BLaER1 treated with 17β-estradiol and CSF1 and Interleukin-3, amounts not matched to agents 10 nM and 100 nM (cell line): ENCODE measurements around the gene SRSF8.
A peak's percentile ranks its signal among the peaks of the same experiment; 100 is the strongest.

Experiments
- H3K27ac ChIP-seq, 11 experiments: shearing (Covaris generic); formaldehyde crosslinking; 2 replicates each; pipeline ENCODE4 v1.8.1; 2022
- H3K27me3 ChIP-seq, 11 experiments: shearing (Covaris generic); formaldehyde crosslinking; 2 replicates each; pipeline ENCODE4 v1.8.1; 2022
- H3K36me3 ChIP-seq, 11 experiments: shearing (Covaris generic); formaldehyde crosslinking; 2 replicates each; pipeline ENCODE4 v1.8.1; 2022
- H3K4me1 ChIP-seq, 10 experiments: shearing (Covaris generic); formaldehyde crosslinking; 2 replicates each; pipeline ENCODE4 v1.8.1; 2022
- H3K4me2 ChIP-seq, 11 experiments: shearing (Covaris generic); formaldehyde crosslinking; 2 replicates each; pipeline ENCODE4 v1.8.1; 2022
- H3K4me3 ChIP-seq, 10 experiments: shearing (Covaris generic); formaldehyde crosslinking; 2 replicates each; pipeline ENCODE4 v1.8.1; 2022
- H3K9ac ChIP-seq, 11 experiments: shearing (Covaris generic); formaldehyde crosslinking; 2 replicates each; pipeline ENCODE4 v1.8.1; 2022
- H3K9me3 ChIP-seq, 11 experiments: shearing (Covaris generic); formaldehyde crosslinking; replicated peaks in 1 of 11; 2 replicates each; pipeline ENCODE4 v1.8.1; 2022
- H4K20me1 ChIP-seq, 11 experiments: shearing (Covaris generic); formaldehyde crosslinking; 2 replicates each; pipeline ENCODE4 v1.8.1; 2022
- Cebpa-rat ChIP-seq, 11 experiments: shearing (Covaris generic); IDR thresholded peaks; 2 replicates each; pipeline ENCODE4 v1.8.1; 2022

Gene SRSF8

DNA sequence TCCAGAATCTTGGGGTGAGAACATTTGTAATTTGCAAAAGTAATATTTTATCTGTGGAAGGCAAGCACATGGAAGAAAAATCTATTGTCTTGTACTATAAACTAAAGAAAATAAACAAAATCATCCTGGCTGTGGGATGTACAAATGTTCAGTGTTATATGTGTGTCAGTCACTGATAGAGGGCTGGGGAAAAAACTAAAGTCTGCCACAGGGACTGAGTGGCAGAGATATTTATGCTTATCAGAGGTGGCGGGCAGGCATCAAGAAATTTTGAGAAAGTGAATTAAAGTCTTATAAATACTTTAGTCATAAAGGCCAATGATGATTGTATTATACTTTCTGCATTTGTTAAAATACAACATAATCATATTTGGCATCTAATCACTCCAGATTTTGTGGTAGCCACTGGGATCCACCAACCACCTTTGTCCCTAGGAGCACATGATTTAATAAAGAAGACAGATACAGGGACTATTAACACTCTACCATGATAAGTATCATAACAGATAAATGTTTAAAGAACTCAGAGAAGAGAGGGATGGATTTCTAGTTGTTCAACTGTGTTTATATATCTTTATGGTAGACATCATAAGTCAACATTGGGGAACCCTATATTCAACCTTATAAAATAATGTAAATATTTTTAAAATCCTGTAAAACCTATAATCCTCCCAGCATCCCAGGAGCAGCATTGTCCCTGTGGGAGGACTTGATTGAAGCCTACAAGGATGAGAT lies 20.3 kb downstream of the SRSF8 start:
- TF ChIP-seq Cebpa-rat (IDR thresholded peaks at IDR 0.05): no peak
- Histone ChIP-seq H3K36me3 (no peaks in the 10 kb centered on the region), H4K20me1 (peaks cover 0 to 12% (median under 1%) of the 10 kb centered on the region in 11 experiments; a peak in 5 of 22 replicates), H3K9ac (no peak overlapping the region), H3K4me3 (no peak overlapping the region), H3K4me2 (peak overlapping the region in 3 of 11 experiments; percentile 25 to 91 (median 45); a peak in 4 of 22 replicates), H3K9me3 (no peaks in the 10 kb centered on the region), H3K27me3 (peaks cover 0 to 17% (median 0%) of the 10 kb centered on the region in 11 experiments; a peak in 5 of 22 replicates), H3K27ac (no peak overlapping the region), H3K4me1 (peaks cover 17 to 83% (median 68%) of the 10 kb centered on the region in 10 experiments)

DNA sequence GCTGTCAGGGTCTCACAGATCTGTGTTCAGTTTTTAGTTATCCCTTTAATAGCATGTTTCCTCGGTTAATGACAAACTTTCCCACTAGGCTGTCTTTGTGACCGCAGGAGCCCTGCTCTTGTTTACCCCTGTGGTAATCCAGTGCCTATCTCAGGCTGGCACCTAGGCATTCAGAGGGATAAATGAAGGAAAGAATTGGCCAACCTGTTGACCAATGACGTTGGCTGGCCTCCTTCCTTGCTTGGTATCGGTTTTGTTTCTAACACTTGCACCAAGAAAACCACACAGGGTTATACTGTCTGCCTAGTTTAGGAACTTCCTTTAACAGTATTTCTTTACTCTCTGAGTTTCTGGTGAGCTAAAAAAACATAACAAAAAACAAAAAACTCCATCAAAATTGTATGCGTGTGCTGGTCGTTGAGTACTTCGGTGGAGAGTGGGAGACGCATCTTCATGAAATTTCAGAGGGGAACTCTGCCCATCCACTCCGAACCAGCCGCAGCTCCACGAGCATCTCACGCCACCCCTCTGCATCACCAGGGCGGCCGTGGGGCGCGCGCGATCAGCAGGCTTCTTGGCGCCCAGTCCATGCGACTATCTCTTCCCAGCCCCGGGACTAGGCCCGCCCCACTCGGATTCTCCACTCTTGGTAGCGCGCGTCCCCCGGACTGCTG lies 22.4 kb downstream of the SRSF8 start:
- Histone ChIP-seq H4K20me1 (peaks cover 0 to 28% (median 7%) of the 10 kb centered on the region in 11 experiments; a peak in 7 of 22 replicates), H3K27ac (peak overlapping the region in 9 of 11 experiments; percentile 68 to 90 (median 83); a peak in 19 of 22 replicates), H3K36me3 (no peaks in the 10 kb centered on the region), H3K9ac (peak overlapping the region; percentile 6 to 90 (median 83); a peak in 21 of 22 replicates), H3K9me3 (no peaks in the 10 kb centered on the region), H3K27me3 (peaks cover 0 to 24% (median 0%) of the 10 kb centered on the region in 11 experiments; a peak in 5 of 22 replicates), H3K4me1 (peaks cover 31 to 82% (median 70%) of the 10 kb centered on the region in 10 experiments), H3K4me2 (peak overlapping the region; percentile 80 to 100 (median 91)), H3K4me3 (peak overlapping the region; percentile 70 to 96 (median 88))
- TF ChIP-seq Cebpa-rat (IDR thresholded peaks at IDR 0.05): no peak

DNA sequence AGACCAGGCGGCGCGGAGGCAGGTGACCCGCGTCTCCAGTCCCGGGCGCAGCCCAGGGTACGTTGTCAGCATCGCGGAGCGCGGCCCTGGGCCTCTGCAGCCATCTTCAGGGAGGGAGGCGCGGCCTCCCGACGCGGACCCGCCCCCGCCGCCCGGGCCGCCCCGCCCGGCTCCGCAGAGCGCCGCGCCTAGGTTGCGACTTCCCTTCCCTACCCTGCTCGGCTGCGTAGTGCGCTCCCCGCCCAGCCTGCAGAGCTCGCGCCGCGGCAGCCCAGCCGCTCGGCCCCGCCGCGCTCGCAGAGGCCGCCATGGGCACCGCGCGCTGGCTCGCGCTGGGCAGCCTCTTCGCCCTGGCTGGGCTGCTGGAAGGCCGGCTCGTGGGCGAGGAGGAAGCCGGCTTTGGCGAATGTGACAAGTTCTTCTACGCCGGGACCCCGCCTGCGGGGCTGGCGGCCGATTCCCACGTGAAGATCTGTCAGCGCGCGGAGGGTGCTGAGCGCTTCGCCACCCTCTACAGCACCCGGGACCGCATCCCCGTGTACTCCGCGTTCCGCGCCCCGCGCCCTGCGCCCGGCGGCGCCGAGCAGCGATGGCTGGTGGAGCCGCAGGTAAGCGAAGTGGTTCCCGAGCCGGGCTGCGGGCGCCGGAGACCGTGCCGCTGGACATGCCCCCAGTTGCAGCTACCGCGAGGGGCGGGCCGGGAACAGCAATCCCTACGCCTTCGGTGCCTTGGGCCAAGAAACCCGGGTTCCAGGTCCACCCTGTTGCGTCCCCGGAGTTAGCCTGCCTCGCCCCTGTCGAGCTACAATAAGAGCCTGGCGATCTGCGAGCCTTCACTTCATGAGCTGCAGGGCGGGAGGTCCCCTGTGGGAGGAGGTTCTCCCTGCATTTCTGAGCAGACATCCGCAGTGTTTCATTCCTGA lies 23.2 kb downstream of the SRSF8 start, which contains the start of gene ENDOD1:
TSS of gene ENDOD1 (plus strand) at position 227 of the 923 bp plus-strand sequence. CDS start at position 309, 82 bp downstream.
- no peak for TF ChIP-seq Cebpa-rat (IDR thresholded peaks at IDR 0.05)
- Histone ChIP-seq H4K20me1 (peaks cover 0 to 28% (median 7%) of the 10 kb centered on the region in 11 experiments; a peak in 7 of 22 replicates), H3K27ac (peak within 1 kb of the TSS in 10 of 11 experiments; percentile 28 to 90 (median 83); a peak in 21 of 22 replicates), H3K4me2 (peak within 1 kb of the TSS; percentile 88 to 100 (median 96)), H3K9me3 (no peaks in the 10 kb centered on the region), H3K36me3 (peaks cover 0 to 8% (median 0%) of the 10 kb centered on the region in 11 experiments; a peak in 2 of 22 replicates), H3K4me3 (peak within 1 kb of the TSS; percentile 70 to 96 (median 88)), H3K9ac (peak within 1 kb of the TSS; percentile 71 to 90 (median 83)), H3K27me3 (peaks cover 0 to 24% (median 0%) of the 10 kb centered on the region in 11 experiments; a peak in 5 of 22 replicates), H3K4me1 (peaks cover 31 to 83% (median 70%) of the 10 kb centered on the region in 10 experiments)

DNA sequence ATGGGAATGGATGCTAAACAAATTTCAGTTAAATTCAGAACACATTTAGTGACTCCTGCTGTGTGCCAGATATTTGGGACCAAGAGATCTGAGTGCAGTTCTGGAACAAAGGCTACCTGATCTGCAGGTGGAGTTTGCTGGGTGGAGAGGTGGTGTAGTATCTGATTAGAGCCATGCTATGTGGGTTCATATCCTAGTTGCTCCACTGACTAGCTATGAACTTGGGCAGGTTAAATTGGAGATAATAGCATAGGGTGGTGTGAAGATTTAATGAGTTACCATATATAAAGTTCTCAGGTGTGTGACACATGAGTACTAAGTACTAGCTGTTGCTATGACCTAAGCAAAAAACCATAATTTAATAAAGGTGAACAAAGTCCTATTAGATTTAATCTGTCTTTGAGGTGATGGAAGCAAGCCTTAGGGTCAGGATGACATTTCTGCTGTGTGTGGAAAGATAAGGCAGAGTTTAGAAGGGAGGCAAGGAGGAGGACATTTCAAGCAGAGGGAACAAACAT lies 25.0 kb downstream of the SRSF8 start:
- H3K27me3 ChIP-seq: peaks cover 0 to 24% (median 0%) of the 10 kb centered on the region in 11 experiments; a peak in 5 of 22 replicates
- peaks cover 0 to 28% (median 7%) of the 10 kb centered on the region in 11 experiments; a peak in 7 of 22 replicates for H4K20me1 ChIP-seq
- peaks cover 0 to 14% (median 0%) of the 10 kb centered on the region in 11 experiments; a peak in 2 of 22 replicates for H3K36me3 ChIP-seq
- peak overlapping the region in 5 of 10 experiments; percentile 79 to 96 (median 93); a peak in 9 of 20 replicates for H3K4me3 ChIP-seq
- TF ChIP-seq Cebpa-rat (IDR thresholded peaks at IDR 0.05): no peak
- peak overlapping the region in 3 of 11 experiments; percentile 81 to 85 (median 84); a peak in 5 of 22 replicates for H3K27ac ChIP-seq
- H3K9ac ChIP-seq: peak overlapping the region in 6 of 11 experiments; percentile 81 to 90 (median 86); a peak in 9 of 22 replicates
- peak overlapping the region in 9 of 11 experiments; percentile 88 to 100 (median 94); a peak in 18 of 22 replicates for H3K4me2 ChIP-seq
- H3K4me1 ChIP-seq: peaks cover 45 to 82% (median 78%) of the 10 kb centered on the region in 10 experiments
- H3K9me3 ChIP-seq: no peaks in the 10 kb centered on the region

DNA sequence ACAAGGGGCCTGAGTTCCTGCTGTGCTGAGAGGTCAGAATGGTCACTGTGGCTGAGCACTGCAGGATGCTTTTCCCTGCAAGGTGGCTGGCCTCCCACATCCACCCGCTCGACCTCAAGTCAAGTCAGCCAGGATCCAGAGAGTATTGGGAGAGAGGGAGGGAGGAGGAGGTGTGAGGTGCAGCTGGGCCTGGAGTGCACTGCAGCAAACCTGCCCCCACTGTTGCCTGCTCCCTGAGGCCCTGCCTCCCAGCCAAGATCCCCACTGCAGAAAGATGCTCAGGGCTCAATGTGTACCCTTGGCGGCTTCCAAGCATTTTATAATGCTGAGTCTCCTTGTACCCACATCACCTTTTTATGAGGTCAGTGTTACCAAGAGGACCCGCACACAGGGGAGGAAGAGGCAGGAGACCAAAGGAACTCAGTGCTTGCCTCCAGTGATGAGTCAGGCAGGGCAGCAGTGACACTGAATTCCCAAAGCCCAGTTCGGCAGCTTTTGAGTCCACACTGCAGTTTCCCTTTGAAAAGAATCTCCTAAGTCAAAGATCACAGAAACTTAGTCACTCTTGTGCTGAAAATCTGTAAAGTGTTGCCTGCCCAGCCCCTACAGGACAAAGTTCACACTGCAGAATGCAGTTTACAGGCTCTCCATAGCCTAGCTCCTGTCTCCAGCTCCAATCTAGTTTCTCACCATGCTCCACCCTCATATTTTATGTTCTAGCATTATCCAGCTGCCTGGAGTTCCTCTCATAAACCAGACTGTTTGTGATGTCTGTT lies 26.0 kb downstream of the SRSF8 start:
- Histone ChIP-seq H4K20me1 (peaks cover 0 to 28% (median 7%) of the 10 kb centered on the region in 11 experiments; a peak in 7 of 22 replicates), H3K27ac (peak overlapping the region in 4 of 11 experiments; percentile 1 to 85 (median 20); a peak in 5 of 22 replicates), H3K27me3 (peaks cover 0 to 30% (median 0%) of the 10 kb centered on the region in 11 experiments; a peak in 5 of 22 replicates), H3K9me3 (no peaks in the 10 kb centered on the region), H3K4me1 (peaks cover 54 to 90% (median 86%) of the 10 kb centered on the region in 10 experiments), H3K9ac (peak overlapping the region in 4 of 11 experiments; percentile 29 to 90 (median 86); a peak in 7 of 22 replicates), H3K4me3 (peak overlapping the region in 3 of 10 experiments; percentile 93 to 96 (median 95); a peak in 7 of 20 replicates), H3K4me2 (peak overlapping the region; percentile 47 to 100 (median 91)), H3K36me3 (peaks cover 0 to 17% (median 0%) of the 10 kb centered on the region in 11 experiments; a peak in 2 of 22 replicates)
- no peak for TF ChIP-seq Cebpa-rat (IDR thresholded peaks at IDR 0.05)

DNA sequence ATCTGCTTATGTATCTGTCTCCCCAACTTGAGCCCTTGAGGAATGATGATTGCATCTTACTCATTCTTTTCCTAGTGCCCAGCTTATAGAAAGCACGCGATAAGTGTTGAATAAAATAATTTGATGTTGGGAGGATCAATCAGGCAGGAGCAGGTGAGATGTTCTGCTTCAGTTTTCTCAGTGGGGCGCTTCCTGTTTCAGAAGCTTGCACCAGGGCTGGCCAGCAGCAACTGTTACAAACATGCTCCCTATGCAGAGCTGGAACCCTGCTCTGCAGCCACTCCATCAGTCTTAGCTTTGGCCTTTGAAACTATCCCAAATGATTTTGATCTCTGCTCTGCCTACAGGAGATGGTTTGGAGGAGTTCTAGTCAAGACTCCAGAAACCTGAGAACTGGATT lies 26.8 kb downstream of the SRSF8 start:
- H3K9ac ChIP-seq: peak overlapping the region in 3 of 11 experiments; percentile 24 to 89 (median 29); a peak in 5 of 22 replicates
- H3K4me1 ChIP-seq: peaks cover 53 to 90% (median 86%) of the 10 kb centered on the region in 10 experiments
- TF ChIP-seq Cebpa-rat (IDR thresholded peaks at IDR 0.05): no peak

More for the DNA sequence above, 26.8 kb downstream of the SRSF8 start:
- Histone ChIP-seq H3K9me3 (no peaks in the 10 kb centered on the region; a peak in 1 of 22 replicates), H3K4me2 (peak overlapping the region; percentile 47 to 100 (median 91); a peak in 21 of 22 replicates), H4K20me1 (peaks cover 0 to 28% (median 7%) of the 10 kb centered on the region in 11 experiments; a peak in 7 of 22 replicates), H3K27me3 (peaks cover 0 to 34% (median 0%) of the 10 kb centered on the region in 11 experiments; a peak in 5 of 22 replicates), H3K4me3 (peak overlapping the region in 2 of 10 experiments; percentile 26 to 96; a peak in 3 of 20 replicates), H3K27ac (peak overlapping the region in 3 of 11 experiments; percentile 1 to 85 (median 32); a peak in 3 of 22 replicates), H3K36me3 (peaks cover 0 to 25% (median 0%) of the 10 kb centered on the region in 11 experiments; a peak in 4 of 22 replicates)
